ENCODE data around the gene CIDEA. TPM values are rescaled to one million over a fixed set of nuclear protein-coding genes. Genes with fewer than 3 reads are reported as not detected.
A peak's percentile ranks its signal among the peaks of the same experiment; 100 is the strongest.
"Not testable (repeated sequence)": the region's sequence is repeated elsewhere in the genome, so short reads cannot be mapped to it uniquely, and the experiment has no call there.

The CIDEA gene, protein sequence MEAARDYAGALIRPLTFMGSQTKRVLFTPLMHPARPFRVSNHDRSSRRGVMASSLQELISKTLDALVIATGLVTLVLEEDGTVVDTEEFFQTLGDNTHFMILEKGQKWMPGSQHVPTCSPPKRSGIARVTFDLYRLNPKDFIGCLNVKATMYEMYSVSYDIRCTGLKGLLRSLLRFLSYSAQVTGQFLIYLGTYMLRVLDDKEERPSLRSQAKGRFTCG
- total RNA-seq = 10 to 100 TPM in 1 of 2 donors, not detected in 1; 56.7 TPM

DNA sequence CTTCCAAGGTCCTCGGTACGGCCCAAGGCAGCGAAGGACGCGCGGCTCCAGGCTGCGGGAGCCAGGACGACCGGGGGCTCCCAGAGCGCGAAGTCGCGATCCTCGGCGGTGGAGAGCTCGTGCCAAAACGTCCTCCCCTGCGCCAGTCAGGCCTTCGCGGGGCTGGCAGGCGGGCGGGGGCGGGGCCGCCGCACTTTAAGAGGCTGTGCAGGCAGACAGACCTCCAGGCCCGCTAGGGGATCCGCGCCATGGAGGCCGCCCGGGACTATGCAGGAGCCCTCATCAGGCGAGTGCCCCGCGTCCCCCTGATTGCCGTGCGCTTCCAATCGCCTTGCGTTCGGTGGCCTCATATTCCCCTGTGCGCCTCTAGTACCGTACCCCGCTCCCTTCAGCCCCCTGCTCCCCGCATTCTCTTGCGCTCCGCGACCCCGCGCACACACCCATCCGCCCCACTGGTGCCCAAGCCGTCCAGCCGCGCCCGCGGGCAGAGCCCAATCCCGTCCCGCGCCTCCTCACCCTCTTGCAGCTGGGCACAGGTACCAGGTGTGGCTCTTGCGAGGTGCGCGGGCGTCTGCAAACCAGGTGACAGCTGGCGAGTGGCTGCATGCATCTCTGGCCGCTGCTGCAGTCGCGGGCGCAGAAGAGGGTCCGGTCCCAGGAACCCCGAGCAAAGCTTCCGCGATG, at the start of gene CIDEA:
Gene CIDEA (plus strand): TSS at position 226 of the 684 bp plus-strand sequence. CDS start 23 bp downstream, at position 249.
- TF ChIP-seq CTCF (IDR thresholded peaks at IDR 0.05) = no peak
- TF ChIP-seq POLR2A (IDR thresholded peaks at IDR 0.05) = no peak
- Histone ChIP-seq H3K36me3 (replicated peaks in 1 of 2; ENCODE audit: insufficient read depth in 1 of 2, low read depth in 2 of 2) (no peaks in the 10 kb centered on the region), H3K27me3 (peaks cover 0 to 5% of the 10 kb centered on the region in 2 donors), H3K4me3 (no peak within 1 kb of the TSS), H3K27ac (no peak within 1 kb of the TSS), H3K4me1 (peaks cover 17% of the 10 kb centered on the region), H3K9me3 (no peaks in the 10 kb centered on the region)
- ATAC-seq (no peak), DNase-seq (peak in 1 of 4 donors; percentile 18)
- intact Hi-C loops (cut with DNase I) = no loop called here
- WGBS, 2 donors = 2 to 3% methylated on average over 23 to 66 of the region's 69 CpGs

GRCh38 chr18:12208296-12209153, 45.6 kb upstream of the CIDEA start:
- H3K27me3 ChIP-seq; H3K4me3 ChIP-seq; DNase-seq; ATAC-seq; H3K4me1 ChIP-seq; H3K9me3 ChIP-seq; H3K36me3 ChIP-seq (replicated peaks in 1 of 2; ENCODE audit: insufficient read depth in 1 of 2, low read depth in 2 of 2); H3K27ac ChIP-seq; intact Hi-C loops (cut with DNase I): not testable (repeated sequence)
- 83 to 93% methylated on average over 6 to 7 of the region's 18 CpGs for WGBS, 2 donors

DNA sequence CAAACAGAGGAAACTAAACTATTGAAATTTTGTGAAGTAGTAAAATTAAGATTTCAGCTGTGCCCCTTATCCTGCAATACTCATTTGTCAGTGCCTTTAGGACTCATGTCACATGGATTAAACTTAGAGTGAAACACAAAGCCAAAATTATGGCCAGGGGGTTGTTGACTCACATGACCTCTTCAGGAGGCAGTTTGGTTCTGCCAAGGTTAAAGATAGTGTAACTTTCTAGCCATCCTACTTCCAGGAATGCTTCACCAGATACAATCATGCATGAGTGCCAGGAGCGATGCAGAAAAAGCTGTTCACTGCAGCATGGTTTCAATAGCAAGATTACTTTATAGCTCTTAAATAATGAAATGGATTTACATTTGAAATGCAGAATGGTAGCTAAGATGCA, 41.9 kb upstream of the CIDEA start:
- H3K4me1 ChIP-seq; intact Hi-C loops (cut with DNase I); ATAC-seq; H3K27ac ChIP-seq; H3K9me3 ChIP-seq; DNase-seq; H3K4me3 ChIP-seq; H3K36me3 ChIP-seq (replicated peaks in 1 of 2; ENCODE audit: insufficient read depth in 1 of 2, low read depth in 2 of 2); H3K27me3 ChIP-seq: not testable (repeated sequence)
- WGBS, 2 donors = no CpG with 5 or more reads among the region's 1 CpG

- H3K4me1 ChIP-seq; H3K36me3 ChIP-seq (replicated peaks in 1 of 2; ENCODE audit: insufficient read depth in 1 of 2, low read depth in 2 of 2); ATAC-seq; H3K27ac ChIP-seq; intact Hi-C loops (cut with DNase I); H3K9me3 ChIP-seq; H3K27me3 ChIP-seq; H3K4me3 ChIP-seq; DNase-seq: not testable (repeated sequence)
- WGBS, 2 donors = 82 to 92% methylated on average over 1 of the region's 1 CpG
These were observed 39.7 kb upstream of the CIDEA start for GRCh38 chr18:12214296-12215005.

DNA sequence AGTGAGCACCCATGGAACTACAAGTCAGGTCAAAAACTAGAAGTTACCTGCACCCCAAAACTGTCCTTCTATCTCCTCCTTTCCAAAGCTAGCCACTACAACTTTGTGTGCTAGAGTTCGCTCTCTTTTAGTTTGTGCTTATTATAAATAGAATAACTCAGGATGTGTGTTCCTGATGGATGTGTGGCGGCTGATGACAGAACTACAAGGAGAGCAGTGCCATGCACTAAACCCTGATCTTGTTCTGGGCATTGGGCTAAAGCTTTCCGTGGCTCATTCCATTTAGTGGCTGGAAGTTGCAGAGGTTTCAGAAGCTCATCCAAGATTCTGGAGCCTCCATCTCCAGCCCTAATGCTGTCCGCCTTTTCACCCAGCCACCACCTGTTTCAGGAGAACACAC, 37.7 kb upstream of the CIDEA start:
- intact Hi-C loops (cut with DNase I); H3K27ac ChIP-seq; ATAC-seq; H3K4me1 ChIP-seq; H3K4me3 ChIP-seq; DNase-seq; H3K9me3 ChIP-seq; H3K36me3 ChIP-seq (replicated peaks in 1 of 2; ENCODE audit: insufficient read depth in 1 of 2, low read depth in 2 of 2); H3K27me3 ChIP-seq: not testable (repeated sequence)
- 86 to 92% methylated on average over 1 of the region's 4 CpGs for WGBS, 2 donors

DNA sequence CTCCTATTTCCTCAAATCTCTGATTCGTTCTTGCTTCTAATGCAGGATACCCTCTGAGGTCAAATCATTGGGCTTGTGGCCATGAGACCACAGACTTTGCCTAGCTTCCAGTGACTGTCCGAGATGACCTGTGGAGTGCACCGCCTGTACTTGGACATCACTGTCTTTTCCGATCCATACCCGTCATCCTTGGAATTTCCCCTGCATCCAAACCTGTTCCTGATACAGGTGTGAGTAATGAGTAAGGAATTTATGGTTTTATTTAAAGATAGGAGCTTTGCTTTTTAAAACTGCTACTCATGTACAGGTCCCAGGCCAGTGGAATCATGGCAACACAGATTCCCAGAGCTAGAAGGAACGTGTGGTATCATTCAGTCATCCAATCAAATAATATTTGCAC, 35.6 kb upstream of the CIDEA start:
- not testable (repeated sequence) for H3K9me3 ChIP-seq, H3K4me3 ChIP-seq
- peak; percentile 69 for ATAC-seq

DNA sequence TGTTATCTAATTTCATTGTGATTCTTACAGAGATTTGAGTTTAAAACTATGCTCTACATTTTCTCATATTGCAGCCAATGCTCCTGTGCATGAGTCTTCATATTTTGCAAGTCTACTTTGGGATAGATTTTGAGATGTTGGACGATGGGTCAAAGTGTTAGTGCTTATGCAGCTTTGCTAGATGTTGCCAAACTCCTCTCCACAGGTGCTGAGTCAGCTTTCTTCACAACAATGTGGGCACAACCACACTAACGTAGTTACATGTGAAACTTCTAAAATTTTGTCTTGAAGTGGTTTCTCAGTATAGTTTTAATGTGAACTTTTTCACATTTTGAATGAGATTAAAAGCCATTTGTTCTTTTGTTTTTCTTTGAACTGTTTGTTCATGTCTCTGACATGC, 32.1 kb upstream of the CIDEA start:
- H3K9me3 ChIP-seq; H3K36me3 ChIP-seq (replicated peaks in 1 of 2; ENCODE audit: insufficient read depth in 1 of 2, low read depth in 2 of 2); H3K4me3 ChIP-seq; ATAC-seq; intact Hi-C loops (cut with DNase I); H3K27me3 ChIP-seq; H3K27ac ChIP-seq; H3K4me1 ChIP-seq; DNase-seq: not testable (repeated sequence)
- no CpG with 5 or more reads among the region's 2 CpGs for WGBS, 2 donors

More for the DNA sequence above, 35.6 kb upstream of the CIDEA start:
- H3K4me1 ChIP-seq; DNase-seq; H3K27ac ChIP-seq; intact Hi-C loops (cut with DNase I); H3K36me3 ChIP-seq (replicated peaks in 1 of 2; ENCODE audit: insufficient read depth in 1 of 2, low read depth in 2 of 2); H3K27me3 ChIP-seq: not testable (repeated sequence)
- 60 to 70% methylated on average over 5 of the region's 6 CpGs for WGBS, 2 donors

- H3K9me3 ChIP-seq; H3K27me3 ChIP-seq; ATAC-seq; intact Hi-C loops (cut with DNase I); H3K4me1 ChIP-seq; H3K4me3 ChIP-seq; DNase-seq; H3K27ac ChIP-seq; H3K36me3 ChIP-seq (replicated peaks in 1 of 2; ENCODE audit: insufficient read depth in 1 of 2, low read depth in 2 of 2): not testable (repeated sequence)
- 93 to 96% methylated on average over 1 of the region's 1 CpG for WGBS, 2 donors
These were observed 30.8 kb upstream of the CIDEA start for GRCh38 chr18:12223326-12223725.

DNA sequence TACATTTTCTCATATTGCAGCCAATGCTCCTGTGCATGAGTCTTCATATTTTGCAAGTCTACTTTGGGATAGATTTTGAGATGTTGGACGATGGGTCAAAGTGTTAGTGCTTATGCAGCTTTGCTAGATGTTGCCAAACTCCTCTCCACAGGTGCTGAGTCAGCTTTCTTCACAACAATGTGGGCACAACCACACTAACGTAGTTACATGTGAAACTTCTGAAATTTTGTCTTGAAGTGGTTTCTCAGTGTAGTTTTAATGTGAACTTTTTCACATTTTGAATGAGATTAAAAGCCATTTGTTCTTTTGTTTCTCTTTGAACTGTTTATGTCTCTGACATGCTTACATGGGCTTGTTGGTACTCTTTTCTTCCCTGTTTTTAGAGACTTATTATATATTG, 27.4 kb upstream of the CIDEA start:
- ATAC-seq; H3K9me3 ChIP-seq; H3K36me3 ChIP-seq (replicated peaks in 1 of 2; ENCODE audit: insufficient read depth in 1 of 2, low read depth in 2 of 2); H3K27me3 ChIP-seq; H3K27ac ChIP-seq; H3K4me1 ChIP-seq; intact Hi-C loops (cut with DNase I); DNase-seq; H3K4me3 ChIP-seq: not testable (repeated sequence)
- WGBS, 2 donors = 22 to 33% methylated on average over 1 of the region's 2 CpGs

Data from body of pancreas (tissue), 4 donors.